ENCODE measurements around the gene UPF3A.
"Not testable (repeated sequence)": the region's sequence is repeated elsewhere in the genome, so short reads cannot be mapped to it uniquely, and the experiment has no call there.

DNA sequence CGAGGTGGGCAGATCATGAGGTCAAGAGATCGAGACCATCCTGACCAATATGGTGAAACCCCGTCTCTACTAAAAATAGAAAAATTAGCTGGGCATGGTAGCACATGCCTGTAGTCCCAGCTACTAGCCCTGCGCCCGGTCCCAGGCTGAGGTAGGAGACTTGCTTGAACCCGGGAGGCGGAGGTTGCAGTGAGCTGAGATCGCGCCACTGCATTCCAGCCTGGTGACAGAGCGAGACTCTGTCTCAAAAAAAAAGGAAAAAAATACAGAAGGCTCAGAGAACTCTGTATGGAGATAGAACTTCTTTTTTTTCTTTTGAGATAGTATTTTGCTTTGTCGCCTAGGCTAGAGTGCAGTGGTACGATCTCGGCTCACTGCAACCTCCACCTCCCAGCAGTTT lies 17.1 kb upstream of the UPF3A start:
- TF ChIP-seq CTCF, POLR2A (IDR thresholded peaks at IDR 0.05): not testable (repeated sequence)
